NCI-H226 (cell line): Measurements from ENCODE around the gene XK.
"Not testable (repeated sequence)": the region's sequence is repeated elsewhere in the genome, so short reads cannot be mapped to it uniquely, and the experiment has no call there.

Source experiments
- DNase-seq: peaks from one replicate; pipeline ENCODE4 v3.0.0-alpha.2; 2015

XK gene

GRCh38 chrX:37759351-37759750 lies 73.8 kb downstream of the XK start:
- DNase-seq = no peak

- no peak for DNase-seq
Measured at GRCh38 chrX:37759878-37760418, 74.4 kb downstream of the XK start.

DNA sequence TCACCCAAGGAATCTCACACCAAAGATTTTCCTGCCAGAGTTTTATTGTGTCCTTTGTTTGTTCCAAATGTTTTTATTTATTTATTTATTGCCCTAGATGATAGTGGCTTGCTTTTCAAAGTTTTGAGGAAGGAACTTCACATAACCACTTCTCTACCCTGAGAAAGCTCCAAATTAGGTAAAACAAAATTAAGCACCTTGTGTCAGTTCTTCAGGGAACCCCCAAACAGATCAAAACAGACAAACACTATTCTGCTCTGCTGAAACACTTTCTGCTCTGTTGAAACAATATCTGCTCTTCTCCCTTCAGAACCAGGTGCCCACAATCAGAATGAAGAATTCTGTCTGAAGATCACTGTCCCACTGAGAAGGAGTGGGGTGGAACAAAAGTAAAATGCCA lies 77.8 kb downstream of the XK start:
- DNase-seq = no peak

DNA sequence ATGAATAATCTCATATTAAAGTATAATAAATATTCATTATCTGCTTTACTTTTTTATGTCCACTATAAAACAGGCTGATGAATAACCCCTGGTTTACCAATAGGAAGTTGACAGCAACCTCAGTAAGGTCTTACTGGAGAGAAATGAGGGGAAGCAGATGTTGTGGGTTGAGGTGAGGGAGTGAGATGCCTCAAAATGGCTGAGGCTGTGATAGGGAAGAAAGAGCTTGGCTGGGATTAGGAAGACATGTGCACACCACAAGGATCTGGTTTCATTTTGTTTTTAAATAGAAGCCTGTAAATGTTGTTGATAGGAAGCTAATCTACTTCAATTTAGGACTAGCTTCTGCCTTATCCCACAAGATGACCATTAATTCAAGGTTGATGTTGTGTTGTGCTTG lies 79.9 kb downstream of the XK start:
- DNase-seq = no peak

- DNase-seq = no peak
Measured at GRCh38 chrX:37767430-37767829, 81.8 kb downstream of the XK start.

- DNase-seq = not testable (repeated sequence)
Measured at GRCh38 chrX:37768866-37769265, 83.3 kb downstream of the XK start.

- no peak for DNase-seq
Measured at GRCh38 chrX:37776283-37776986, 90.8 kb downstream of the XK start.

- no peak for DNase-seq
Measured at GRCh38 chrX:37776987-37777325, 91.4 kb downstream of the XK start.

GRCh38 chrX:37779857-37780256 lies 94.3 kb downstream of the XK start, which contains the start of gene CYBB:
CYBB (plus strand) TSS chrX:37780059; CDS start chrX:37780078, 19 bp downstream.
- no peak for DNase-seq

GRCh38 chrX:37781081-37781480 lies 95.5 kb downstream of the XK start:
- no peak for DNase-seq
